PC-3 (cell line): ENCODE data around the gene SNX7. TPM values are rescaled to one million over a fixed set of nuclear protein-coding genes. Genes with fewer than 3 reads are reported as not detected.

ENCODE experiments used
- ATAC-seq: fragments of 200-7000 bp; cut with Tn5 transposase; 2 replicates; pipeline ENCODE4 v1.9.1; 2020; ENCODE audit warnings: mild to moderate bottlenecking, moderate library complexity
- BruUV-seq: library from RNA; stranded (reverse); fragments of 400-500 nt; replicated peaks from 2 replicates; lab custom pipeline; 2021; lab: Mats Ljungman, UMichigan
- CTCF ChIA-PET: fragments of 300-600 bp; sonication (Branson Sonifier 250); formaldehyde crosslinking; loops from one replicate; lab custom pipeline; 2022; ENCODE audit warnings: antibody characterized with exemption; lab: Charles Lee
- POLR2A ChIA-PET: fragments of 300-600 bp; sonication (Branson Sonifier 250); formaldehyde crosslinking; loops from one replicate; lab custom pipeline; 2022; ENCODE audit warnings: antibody characterized with exemption; ENCODE audit not compliant: unreplicated experiment; lab: Charles Lee
- DNase-seq: peaks from one replicate; pipeline ENCODE4 v3.0.0-alpha.2; 2015
- H2AFZ ChIP-seq: fragments of 300-600 bp; sonication (generic); 2 replicates; pipeline ENCODE4 v1.6.0; 2016; ENCODE audit warnings: antibody characterized with exemption, low read length
- H3F3A ChIP-seq: fragments of 300-600 bp; sonication (generic); one replicate; pipeline ENCODE4 v1.6.0; 2017; ENCODE audit warnings: antibody characterized with exemption, low read length, control low read depth, mild to moderate bottlenecking; ENCODE audit not compliant: unreplicated experiment
- H3K27ac ChIP-seq: fragments of 300-600 bp; sonication (generic); 2 replicates; pipeline ENCODE4 v1.5.1; 2016; ENCODE audit warnings: mild to moderate bottlenecking, low read length
- H3K27me3 ChIP-seq: fragments of 300-600 bp; sonication (generic); 2 replicates; pipeline ENCODE4 v1.6.1; 2016; ENCODE audit warnings: low read length, mixed read lengths
- H3K36me3 ChIP-seq: fragments of 300-600 bp; sonication (generic); 2 replicates; pipeline ENCODE4 v1.6.1; 2016; ENCODE audit warnings: low read depth, mixed run types, low read length, mixed read lengths
- H3K4me1 ChIP-seq: fragments of 300-600 bp; sonication (generic); 2 replicates; pipeline ENCODE4 v1.5.1; 2016; ENCODE audit warnings: low read length; ENCODE audit not compliant: insufficient read depth
- H3K4me2 ChIP-seq: fragments of 300-600 bp; sonication (generic); 2 replicates; pipeline ENCODE4 v1.6.0; 2016; ENCODE audit warnings: low read length
- H3K4me3 ChIP-seq: fragments of 300-600 bp; sonication (generic); 2 replicates; pipeline ENCODE4 v1.5.1; 2016; ENCODE audit warnings: mild to moderate bottlenecking, low read length, mixed read lengths
- H3K79me2 ChIP-seq: fragments of 300-600 bp; sonication (generic); 2 replicates; pipeline ENCODE4 v1.6.1; 2017; ENCODE audit warnings: low read length, mixed read lengths
- H3K9ac ChIP-seq: fragments of 300-600 bp; sonication (generic); 2 replicates; pipeline ENCODE4 v1.6.0; 2016; ENCODE audit warnings: mild to moderate bottlenecking, low read length
- H3K9me2 ChIP-seq: fragments of 300-600 bp; sonication (generic); replicated peaks from 2 replicates; pipeline ENCODE4 v1.6.1; 2016; ENCODE audit warnings: mixed run types, low read length, mixed read lengths
- H3K9me3 ChIP-seq: fragments of 300-600 bp; sonication (generic); 2 replicates; pipeline ENCODE4 v1.6.1; 2016; ENCODE audit warnings: low read length, mixed read lengths
- H4K20me1 ChIP-seq: fragments of 300-600 bp; sonication (generic); 2 replicates; pipeline ENCODE4 v1.6.1; 2016; ENCODE audit warnings: low read length, mixed read lengths
- CTCF ChIP-seq: fragments of 300-600 bp; sonication (generic); conservative IDR thresholded peaks from 2 replicates; pipeline ENCODE4 v1.5.1; 2017; ENCODE audit warnings: antibody characterized with exemption, low read depth, mild to moderate bottlenecking, low read length
- EZH2 ChIP-seq: fragments of 300-600 bp; sonication (generic); IDR thresholded peaks from one replicate; pipeline ENCODE4 v1.6.1; 2017; ENCODE audit warnings: antibody characterized with exemption, mild to moderate bottlenecking, low read length; ENCODE audit not compliant: unreplicated experiment
- EZH2phosphoT487 ChIP-seq: fragments of 300-600 bp; sonication (generic); IDR thresholded peaks from 2 replicates; pipeline ENCODE4 v1.6.1; 2018; ENCODE audit warnings: mild to moderate bottlenecking, antibody characterized with exemption, low read length, borderline replicate concordance
- intact Hi-C: fragments of 100-400 bp; cut with micrococcal nuclease; formaldehyde crosslinking; loops from 2 replicates; pipeline ENCODE4 v1.9.0; 2023
- total RNA-seq: library from RNA; depleted of rRNA; stranded (reverse); fragments of >200 nt; gene quantifications from 2 replicates; pipeline ENCODE4 v1.2.3, GENCODE V29; 2014

Gene SNX7
- total RNA-seq, 1 experiment from 2014 or later, result 43.3 TPM

GRCh38 chr1:98709906-98710305 lies 48.4 kb downstream of the SNX7 start:
- Histone ChIP-seq H4K20me1 (no peaks in the 10 kb centered on the region), H2AFZ (no peak overlapping the region), H3K27ac (no peak overlapping the region), H3K79me2 (no peaks in the 10 kb centered on the region), H3K4me1 (0 out of 2 replicates have a peak, but pooled peaks cover 4% of the 10 kb centered on the region), H3K9me2 (no peaks in the 10 kb centered on the region), H3K27me3 (no peaks in the 10 kb centered on the region), H3K4me3 (no peak overlapping the region), H3K9ac (no peak overlapping the region), H3K36me3 (0 out of 2 replicates have a peak, but pooled peaks cover 3% of the 10 kb centered on the region), H3K9me3 (no peaks in the 10 kb centered on the region), H3K4me2 (no peak overlapping the region), H3F3A (no peaks in the 10 kb centered on the region)
- DNase-seq (no peak), ATAC-seq (no peak)
- no TSS peak for BruUV-seq
- intact Hi-C loops, result no loop called here
- CTCF ChIA-PET, result no interaction called here
- TF ChIP-seq EZH2, result no peak
- no peak for TF ChIP-seq EZH2phosphoT487
- no peak for TF ChIP-seq CTCF
- POLR2A ChIA-PET, result no interaction called here

GRCh38 chr1:98723574-98723973 lies 62.1 kb downstream of the SNX7 start:
- Histone ChIP-seq H3K4me3 (no peak overlapping the region), H4K20me1 (no peaks in the 10 kb centered on the region), H2AFZ (no peak overlapping the region), H3K9ac (no peak overlapping the region), H3F3A (no peaks in the 10 kb centered on the region), H3K9me2 (no peaks in the 10 kb centered on the region), H3K4me2 (no peak overlapping the region), H3K36me3 (no peaks in the 10 kb centered on the region), H3K79me2 (no peaks in the 10 kb centered on the region), H3K27me3 (no peaks in the 10 kb centered on the region), H3K27ac (no peak overlapping the region), H3K4me1 (no peaks in the 10 kb centered on the region), H3K9me3 (no peaks in the 10 kb centered on the region)
- POLR2A ChIA-PET, result no interaction called here
- intact Hi-C loops, result no loop called here
- no TSS peak for BruUV-seq
- TF ChIP-seq CTCF (no peak), EZH2phosphoT487 (no peak), EZH2 (no peak)
- DNase-seq, result no peak
- no peak for ATAC-seq
- CTCF ChIA-PET, result no interaction called here

GRCh38 chr1:98732985-98733781 lies 71.7 kb downstream of the SNX7 start:
- TF ChIP-seq EZH2phosphoT487, result no peak
- TF ChIP-seq EZH2, result no peak
- no peak for TF ChIP-seq CTCF
- Histone ChIP-seq H3K79me2 (no peaks in the 10 kb centered on the region), H3K27ac (no peak overlapping the region), H3K4me2 (no peak overlapping the region), H4K20me1 (no peaks in the 10 kb centered on the region), H3K4me3 (no peak overlapping the region), H3K27me3 (no peaks in the 10 kb centered on the region), H3K9ac (no peak overlapping the region), H2AFZ (no peak overlapping the region), H3K4me1 (no peaks in the 10 kb centered on the region), H3K36me3 (no peaks in the 10 kb centered on the region), H3K9me2 (no peaks in the 10 kb centered on the region), H3K9me3 (no peaks in the 10 kb centered on the region), H3F3A (no peaks in the 10 kb centered on the region)
- DNase-seq (no peak), ATAC-seq (no peak)
- CTCF ChIA-PET, result no interaction called here
- intact Hi-C loops, result no loop called here
- no TSS peak for BruUV-seq
- POLR2A ChIA-PET, result no interaction called here
